DND-41 (cell line): ENCODE data around the gene CAMKMT.

ENCODE experiments used
- EZH2 ChIP-seq: IDR thresholded peaks from 3 replicates; pipeline ENCODE4 v1.6.1; 2012; ENCODE audit warnings: borderline replicate concordance, low read depth, mild to moderate bottlenecking, moderate library complexity, low read length, inconsistent platforms; ENCODE audit not compliant: severe bottlenecking
- TF ChIP-seq, protein P1 (sequence below): IDR thresholded peaks from 2 replicates; pipeline ENCODE4 v1.5.1; 2012; ENCODE audit warnings: borderline replicate concordance, low read length, moderate library complexity, mild to moderate bottlenecking; ENCODE audit not compliant: poor library complexity, severe bottlenecking; ENCODE audit errors: extremely low read depth

DNA sequence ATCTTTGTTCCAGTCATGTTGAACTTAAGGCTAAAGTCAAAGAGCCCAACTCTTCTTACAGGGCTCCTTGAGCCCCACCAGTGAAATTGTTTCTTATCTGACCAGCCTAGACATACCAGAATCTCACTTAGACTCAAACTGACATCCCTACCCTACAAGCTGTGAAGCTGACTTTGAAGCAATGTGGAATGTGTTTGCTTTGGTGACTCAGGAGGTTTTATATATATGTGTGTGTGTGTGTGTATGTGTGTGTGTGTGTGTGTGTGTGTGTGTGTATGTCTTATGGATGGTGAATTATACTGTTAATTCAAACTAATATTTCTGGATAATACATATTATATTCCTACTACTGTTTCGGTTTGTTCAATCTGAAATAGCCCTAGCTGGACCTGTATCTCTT lies 67.3 kb downstream of the CAMKMT start:
- TF ChIP-seq EZH2 = no peak
- TF ChIP-seq, protein P1, sequence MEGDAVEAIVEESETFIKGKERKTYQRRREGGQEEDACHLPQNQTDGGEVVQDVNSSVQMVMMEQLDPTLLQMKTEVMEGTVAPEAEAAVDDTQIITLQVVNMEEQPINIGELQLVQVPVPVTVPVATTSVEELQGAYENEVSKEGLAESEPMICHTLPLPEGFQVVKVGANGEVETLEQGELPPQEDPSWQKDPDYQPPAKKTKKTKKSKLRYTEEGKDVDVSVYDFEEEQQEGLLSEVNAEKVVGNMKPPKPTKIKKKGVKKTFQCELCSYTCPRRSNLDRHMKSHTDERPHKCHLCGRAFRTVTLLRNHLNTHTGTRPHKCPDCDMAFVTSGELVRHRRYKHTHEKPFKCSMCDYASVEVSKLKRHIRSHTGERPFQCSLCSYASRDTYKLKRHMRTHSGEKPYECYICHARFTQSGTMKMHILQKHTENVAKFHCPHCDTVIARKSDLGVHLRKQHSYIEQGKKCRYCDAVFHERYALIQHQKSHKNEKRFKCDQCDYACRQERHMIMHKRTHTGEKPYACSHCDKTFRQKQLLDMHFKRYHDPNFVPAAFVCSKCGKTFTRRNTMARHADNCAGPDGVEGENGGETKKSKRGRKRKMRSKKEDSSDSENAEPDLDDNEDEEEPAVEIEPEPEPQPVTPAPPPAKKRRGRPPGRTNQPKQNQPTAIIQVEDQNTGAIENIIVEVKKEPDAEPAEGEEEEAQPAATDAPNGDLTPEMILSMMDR = no peak
